ENCODE measurements around the gene KLK6.
"Not testable (repeated sequence)": the region's sequence is repeated elsewhere in the genome, so short reads cannot be mapped to it uniquely, and the experiment has no call there.

KLK6 gene

DNA sequence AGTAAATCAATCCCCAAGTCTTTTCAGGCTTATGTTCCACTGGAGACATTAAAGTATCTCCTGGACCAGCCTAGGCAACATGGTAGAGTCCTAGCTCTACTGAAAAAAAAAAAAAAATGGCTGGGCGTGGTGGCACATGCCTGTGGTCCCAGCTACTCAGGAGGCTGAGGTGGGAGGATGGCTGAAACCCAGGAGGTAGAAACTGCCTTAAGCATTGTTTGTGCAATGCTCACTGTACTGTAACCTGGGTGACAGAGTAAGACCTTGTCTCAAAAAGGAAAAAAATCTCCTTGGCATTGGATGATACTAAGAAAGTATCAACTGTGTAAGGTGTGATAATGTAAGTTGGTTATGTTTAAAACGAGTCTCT is 23.3 kb upstream of the KLK6 start:
- no peak for DNase-seq (ENCODE audit: low read depth in 2 of 2)

DNA sequence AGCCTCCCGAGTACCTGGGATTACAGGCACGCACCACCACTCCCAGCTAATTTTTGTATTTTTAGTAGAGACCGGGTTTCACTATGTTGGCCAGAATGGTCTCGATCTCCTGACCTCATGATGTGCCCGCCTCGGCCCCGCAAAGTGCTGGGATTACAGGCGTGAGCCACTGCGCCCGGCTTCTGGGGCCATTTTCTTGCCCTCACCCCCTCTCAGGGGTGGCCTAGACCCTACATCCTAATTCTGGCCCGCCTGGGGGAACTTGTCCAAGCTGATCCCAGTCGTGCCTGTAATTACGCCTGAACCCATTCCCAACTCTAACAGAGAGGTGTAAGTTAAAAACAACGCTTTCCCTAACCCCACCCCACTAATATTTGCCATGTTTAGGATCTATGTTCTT is 15.0 kb upstream of the KLK6 start:
- not testable (repeated sequence) for DNase-seq (ENCODE audit: low read depth in 2 of 2)

GRCh38 chr19:50983625-50984292 is 14.4 kb upstream of the KLK6 start, which contains the start of gene KLK7:
TSS of gene KLK7 (minus strand) at chr19:50983917. CDS start at chr19:50982399, 1,518 bp downstream.
- DNase-seq (ENCODE audit: low read depth in 2 of 2): no peak

GRCh38 chr19:50982186-50982585 is 12.8 kb upstream of the KLK6 start:
- no peak for DNase-seq (ENCODE audit: low read depth in 2 of 2)

- DNase-seq (ENCODE audit: low read depth in 2 of 2): no peak
These were observed 12.3 kb upstream of the KLK6 start for GRCh38 chr19:50981587-50982146.

DNA sequence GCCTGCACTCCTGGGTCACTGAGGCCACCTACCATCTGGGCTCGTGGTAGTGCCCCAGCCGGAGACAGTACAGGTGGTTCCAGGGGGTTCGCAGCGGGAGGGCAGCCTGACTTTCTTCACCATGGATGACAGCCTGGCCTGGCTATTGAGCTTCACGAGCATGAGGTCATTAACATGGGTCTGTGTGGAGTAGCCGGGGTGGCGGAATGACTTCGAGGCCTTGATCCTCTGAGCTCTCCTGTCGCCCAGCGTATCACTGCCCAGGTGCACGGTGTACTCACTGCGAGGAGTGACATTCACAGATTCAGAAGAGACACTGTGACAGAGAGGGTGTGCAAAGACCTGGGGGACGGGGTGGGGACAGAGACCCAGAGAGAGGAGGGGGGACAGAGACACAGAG is 10.8 kb upstream of the KLK6 start:
- no peak for DNase-seq (ENCODE audit: low read depth in 2 of 2)

GRCh38 chr19:50979758-50980157 is 10.4 kb upstream of the KLK6 start:
- no peak for DNase-seq (ENCODE audit: low read depth in 2 of 2)

DNA sequence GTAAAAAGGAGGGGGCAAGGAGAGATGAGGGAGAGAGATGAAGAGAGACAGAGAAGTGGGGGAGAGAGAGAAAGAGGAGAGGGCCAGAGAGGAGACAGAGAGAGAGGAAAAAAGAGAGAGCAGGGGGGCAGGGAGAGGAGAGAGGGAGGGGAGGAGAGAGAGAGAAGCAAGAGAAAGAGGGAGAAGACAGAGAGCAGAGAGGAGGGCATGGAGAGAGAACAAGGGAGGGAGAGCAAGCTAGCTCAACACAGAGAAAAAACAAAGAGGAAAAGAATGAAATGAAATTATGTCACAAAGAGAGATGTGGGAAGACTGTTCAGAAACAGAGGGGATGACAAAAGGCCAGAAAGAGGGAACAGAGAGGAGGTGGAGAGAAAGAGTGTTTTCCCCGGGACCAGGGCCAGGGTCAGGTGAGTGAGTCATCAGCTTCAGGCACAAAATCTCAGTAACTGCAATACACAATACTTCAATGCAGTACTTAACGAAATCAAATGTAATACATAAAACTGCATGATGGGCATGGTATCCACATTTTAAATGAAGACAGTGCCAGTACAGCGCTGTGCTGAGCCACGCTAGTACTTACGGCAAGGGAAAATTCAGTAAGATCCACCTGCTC is 9.5 kb upstream of the KLK6 start:
- no peak for DNase-seq (ENCODE audit: low read depth in 2 of 2)

DNA sequence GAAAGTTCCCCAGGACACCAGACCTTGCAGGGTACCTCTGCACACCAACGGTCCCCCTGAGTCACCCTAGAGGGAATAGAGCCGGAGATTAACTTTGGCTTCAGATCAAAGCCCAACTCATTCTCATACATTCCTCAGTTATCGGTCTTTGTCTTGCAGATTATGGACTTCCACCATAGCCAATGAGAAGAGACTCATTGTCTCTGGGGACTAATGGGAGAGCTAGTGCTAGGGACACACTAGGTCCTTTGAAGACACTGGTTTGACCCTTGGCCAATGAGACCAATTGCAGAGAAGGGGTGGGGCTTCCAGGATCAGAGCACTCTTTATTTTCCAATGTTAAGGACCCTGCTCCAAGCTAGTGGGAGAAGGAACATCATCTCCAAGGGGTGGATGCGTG is 8.2 kb upstream of the KLK6 start:
- DNase-seq (ENCODE audit: low read depth in 2 of 2): no peak

DNA sequence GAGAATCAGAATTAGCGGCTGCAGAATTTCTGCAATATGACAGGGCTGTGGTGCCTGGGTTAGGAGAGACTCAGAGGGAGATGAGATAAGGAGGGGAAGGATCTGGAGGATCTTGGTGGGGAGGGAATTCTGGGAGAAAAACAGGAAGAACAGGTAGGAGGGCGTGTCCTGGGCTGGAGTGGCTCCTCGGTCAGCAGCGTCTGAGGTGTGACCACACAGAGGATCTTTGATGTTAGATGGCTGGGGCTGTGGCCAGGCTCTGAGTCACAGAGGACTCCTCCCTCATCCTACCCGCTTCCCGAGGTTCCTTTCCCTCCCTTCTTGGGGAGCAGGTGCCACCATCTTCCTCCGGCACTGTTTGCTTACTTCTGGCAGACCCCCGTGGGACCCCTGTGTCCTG is 6.4 kb upstream of the KLK6 start:
- DNase-seq (ENCODE audit: low read depth in 2 of 2): no peak

GRCh38 chr19:50974702-50975556 is 5.5 kb upstream of the KLK6 start:
- DNase-seq (ENCODE audit: low read depth in 2 of 2): no peak

DNA sequence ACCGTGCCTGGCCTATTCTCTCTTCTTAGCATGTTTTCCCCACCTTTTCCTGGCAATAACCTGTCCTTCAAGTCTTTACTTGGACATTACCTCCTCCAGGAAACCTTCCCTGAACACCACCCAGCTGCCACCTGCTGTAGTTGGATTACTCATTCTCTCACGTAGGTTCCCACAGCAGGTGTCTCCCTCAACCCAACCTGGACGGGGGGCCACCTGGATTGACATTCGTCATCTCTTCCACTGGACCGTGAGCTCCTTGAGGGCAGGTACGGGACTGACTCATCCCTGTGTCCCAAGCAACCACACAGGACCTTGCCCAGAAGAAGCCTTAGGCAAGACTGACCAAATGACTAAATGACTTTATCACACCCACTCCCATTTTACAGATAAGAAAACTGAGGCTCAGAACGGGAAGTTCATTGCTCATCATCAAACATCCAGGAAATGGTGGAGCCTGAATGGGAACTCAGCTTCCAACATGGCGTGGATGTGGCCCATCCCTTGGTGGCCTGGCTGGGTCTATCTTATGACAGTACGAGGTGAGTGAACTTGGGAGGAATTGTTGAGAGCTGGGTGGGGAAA is 3.5 kb upstream of the KLK6 start:
- DNase-seq (ENCODE audit: low read depth in 2 of 2): no peak

DNA sequence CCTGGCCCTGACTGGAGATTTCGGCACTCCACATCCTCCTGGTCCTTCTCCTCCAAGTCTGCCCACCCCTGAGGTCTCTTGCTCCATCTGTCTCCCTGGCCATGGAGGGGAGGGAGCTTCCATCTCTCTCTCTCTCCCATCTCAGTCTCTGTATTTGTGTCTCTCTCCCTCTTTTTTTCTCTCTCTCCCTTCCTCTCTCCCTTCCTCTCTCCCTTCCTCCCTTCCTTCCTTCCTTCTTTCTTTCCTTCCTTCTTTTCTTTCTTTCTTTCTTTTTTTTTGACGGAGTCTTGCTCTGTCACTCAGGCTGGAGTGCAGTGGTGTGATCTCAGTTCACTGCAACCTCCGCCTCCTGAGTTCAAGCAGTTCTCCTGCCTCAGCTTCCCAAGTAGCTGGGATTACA is 419 bp upstream of the KLK6 start:
- DNase-seq (ENCODE audit: low read depth in 2 of 2): not testable (repeated sequence)

GRCh38 chr19:50968716-50969412 is 527 bp downstream of the KLK6 start:
- no peak for DNase-seq (ENCODE audit: low read depth in 2 of 2)

GRCh38 chr19:50967929-50968715 is 1.3 kb downstream of the KLK6 start:
- no peak for DNase-seq (ENCODE audit: low read depth in 2 of 2)

GRCh38 chr19:50964266-50964665 is 5.1 kb downstream of the KLK6 start:
- DNase-seq (ENCODE audit: low read depth in 2 of 2): no peak

DNA sequence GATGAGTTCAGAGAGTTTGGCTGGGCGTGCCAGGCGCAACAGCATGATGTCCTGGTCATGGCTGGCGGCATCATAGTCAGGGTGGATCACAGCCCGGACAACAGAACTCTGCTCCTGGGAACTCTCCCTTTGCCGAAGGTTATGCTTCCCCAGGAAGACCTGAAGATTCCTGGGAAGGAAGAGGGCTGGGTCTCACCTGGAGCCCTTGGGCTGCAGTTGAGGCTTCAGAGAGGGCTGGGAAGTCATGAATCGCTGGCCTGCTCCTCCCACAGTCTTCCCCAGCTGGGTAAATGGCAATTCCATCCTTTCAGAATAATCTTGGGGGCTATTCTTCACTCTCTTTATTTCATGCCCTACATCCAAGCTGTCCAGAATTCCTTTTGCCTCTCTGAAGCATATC is 6.0 kb downstream of the KLK6 start:
- no peak for DNase-seq (ENCODE audit: low read depth in 2 of 2)

DNA sequence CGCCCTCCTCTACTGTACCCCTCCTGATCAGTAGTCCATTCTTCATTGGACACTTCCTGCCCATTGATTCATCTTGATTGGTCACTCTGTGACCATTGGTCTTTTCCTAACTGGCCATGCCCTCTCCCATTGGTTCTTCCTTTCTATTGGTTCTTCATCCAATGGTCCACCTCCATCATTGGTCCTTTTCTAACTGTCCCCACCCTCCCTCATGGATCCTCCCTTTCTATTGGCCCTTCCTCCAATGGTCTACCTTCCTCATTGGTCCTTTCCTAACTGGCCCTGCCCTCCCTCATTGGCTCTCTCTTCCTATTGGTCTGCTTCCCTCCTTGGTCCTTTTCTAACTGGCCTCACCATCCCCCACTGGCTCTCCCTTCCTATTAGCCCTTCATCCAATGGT is 7.1 kb downstream of the KLK6 start:
- no peak for DNase-seq (ENCODE audit: low read depth in 2 of 2)

- DNase-seq (ENCODE audit: low read depth in 2 of 2): no peak
These were observed 9.5 kb downstream of the KLK6 start for GRCh38 chr19:50959731-50960500.

GRCh38 chr19:50957587-50957986 is 11.8 kb downstream of the KLK6 start:
- DNase-seq (ENCODE audit: low read depth in 2 of 2): no peak
